ENCODE measurements around the gene MMEL1. TPM values are rescaled to one million over a fixed set of nuclear protein-coding genes. Genes with fewer than 3 reads are reported as not detected.
"Not testable (repeated sequence)": the region's sequence is repeated elsewhere in the genome, so short reads cannot be mapped to it uniquely, and the experiment has no call there.

Gene MMEL1
- total RNA-seq, 1 donor from 2014 or later, result 7.3 TPM

- DNase-seq (ENCODE audit: low spot score in 2 of 2), result no peak
- no peak for FAIRE-seq
These were observed 3.0 kb downstream of the MMEL1 start for GRCh38 chr1:2629627-2630497.

GRCh38 chr1:2628933-2629626 is 3.7 kb downstream of the MMEL1 start:
- FAIRE-seq, result no peak
- DNase-seq (ENCODE audit: low spot score in 2 of 2), result no peak

- DNase-seq (ENCODE audit: low spot score in 2 of 2) (no peak), FAIRE-seq (no peak)
These were observed 4.5 kb downstream of the MMEL1 start for GRCh38 chr1:2628191-2628932.

GRCh38 chr1:2627746-2628145 is 5.1 kb downstream of the MMEL1 start:
- FAIRE-seq (no peak), DNase-seq (ENCODE audit: low spot score in 2 of 2) (no peak)

- not testable (repeated sequence) for DNase-seq (ENCODE audit: low spot score in 2 of 2); FAIRE-seq
These were observed 7.1 kb downstream of the MMEL1 start for GRCh38 chr1:2625748-2626147.

- FAIRE-seq (no peak), DNase-seq (ENCODE audit: low spot score in 2 of 2) (no peak)
These were observed 7.5 kb downstream of the MMEL1 start for GRCh38 chr1:2625311-2625710.

- DNase-seq (ENCODE audit: low spot score in 2 of 2), result no peak
These were observed 8.0 kb downstream of the MMEL1 start for GRCh38 chr1:2624735-2625300.

GRCh38 chr1:2623571-2624337 is 9.1 kb downstream of the MMEL1 start:
- FAIRE-seq, result no peak

More at GRCh38 chr1:2624735-2625300, 8.0 kb downstream of the MMEL1 start:
- FAIRE-seq, result no peak

GRCh38 chr1:2617971-2618470 is 14.8 kb downstream of the MMEL1 start:
- FAIRE-seq (no peak), DNase-seq (ENCODE audit: low spot score in 2 of 2) (no peak)

More at GRCh38 chr1:2623571-2624337, 9.1 kb downstream of the MMEL1 start:
- no peak for DNase-seq (ENCODE audit: low spot score in 2 of 2)

- FAIRE-seq, result no peak
- no peak for DNase-seq (ENCODE audit: low spot score in 2 of 2)
These were observed 18.7 kb downstream of the MMEL1 start for GRCh38 chr1:2614145-2614544.

- no peak for FAIRE-seq
- DNase-seq (ENCODE audit: low spot score in 2 of 2), result no peak
These were observed 20.0 kb downstream of the MMEL1 start for GRCh38 chr1:2612591-2613365.

- no peak for FAIRE-seq
- no peak for DNase-seq (ENCODE audit: low spot score in 2 of 2)
These were observed 21.0 kb downstream of the MMEL1 start for GRCh38 chr1:2611621-2612437.

GRCh38 chr1:2611031-2611501 is 21.8 kb downstream of the MMEL1 start:
- DNase-seq (ENCODE audit: low spot score in 2 of 2), result no peak
- FAIRE-seq, result no peak

GRCh38 chr1:2610036-2610959 is 22.5 kb downstream of the MMEL1 start:
- no peak for FAIRE-seq
- no peak for DNase-seq (ENCODE audit: low spot score in 2 of 2)

- DNase-seq (ENCODE audit: low spot score in 2 of 2) (no peak), FAIRE-seq (no peak)
These were observed 23.3 kb downstream of the MMEL1 start for GRCh38 chr1:2609319-2610035.

- FAIRE-seq (no peak), DNase-seq (ENCODE audit: low spot score in 2 of 2) (no peak)
These were observed 25.1 kb downstream of the MMEL1 start for GRCh38 chr1:2607641-2608091.
